HuH-7 (cell line): ENCODE measurements around the gene SPATA20.

Experiments used
- DNase-seq: peaks from one replicate; pipeline ENCODE4 v3.0.0; 2011; ENCODE audit warnings: low spot score

Gene SPATA20

GRCh38 chr17:50579399-50579798 lies 32.4 kb downstream of the SPATA20 start:
- DNase-seq: no peak

- DNase-seq: no peak
Observed at GRCh38 chr17:50580646-50581045, 33.7 kb downstream of the SPATA20 start.

- no peak for DNase-seq
Observed at GRCh38 chr17:50581316-50581715, 34.3 kb downstream of the SPATA20 start.

GRCh38 chr17:50582741-50583140 lies 35.8 kb downstream of the SPATA20 start:
- no peak for DNase-seq

GRCh38 chr17:50583641-50584040 lies 36.7 kb downstream of the SPATA20 start:
- no peak for DNase-seq

- no peak for DNase-seq
Observed at GRCh38 chr17:50584116-50584515, 37.1 kb downstream of the SPATA20 start.

GRCh38 chr17:50584749-50585148 lies 37.8 kb downstream of the SPATA20 start:
- DNase-seq: no peak

- DNase-seq: no peak
Observed at GRCh38 chr17:50585346-50585745, 38.4 kb downstream of the SPATA20 start.

- DNase-seq: no peak
Observed at GRCh38 chr17:50585891-50586290, 38.9 kb downstream of the SPATA20 start.

GRCh38 chr17:50586421-50587247 lies 39.7 kb downstream of the SPATA20 start:
- no peak for DNase-seq

GRCh38 chr17:50587571-50587970 lies 40.6 kb downstream of the SPATA20 start:
- DNase-seq: no peak

GRCh38 chr17:50588391-50589049 lies 41.5 kb downstream of the SPATA20 start:
- DNase-seq: no peak

GRCh38 chr17:50589095-50589705 lies 42.2 kb downstream of the SPATA20 start:
- no peak for DNase-seq

GRCh38 chr17:50590946-50591737 lies 44.2 kb downstream of the SPATA20 start:
- no peak for DNase-seq

GRCh38 chr17:50593321-50593720 lies 46.3 kb downstream of the SPATA20 start:
- no peak for DNase-seq

GRCh38 chr17:50594128-50594823 lies 47.3 kb downstream of the SPATA20 start:
- no peak for DNase-seq

- no peak for DNase-seq
Observed at GRCh38 chr17:50594892-50595291, 47.9 kb downstream of the SPATA20 start.

GRCh38 chr17:50596191-50597037 lies 49.4 kb downstream of the SPATA20 start:
- DNase-seq: peak; percentile 80

- no peak for DNase-seq
Observed at GRCh38 chr17:50598487-50598886, 51.5 kb downstream of the SPATA20 start.

- DNase-seq: no peak
Observed at GRCh38 chr17:50599606-50600005, 52.6 kb downstream of the SPATA20 start.
